ENCODE measurements around the gene ATP2A3.

- TF ChIP-seq CTCF (IDR thresholded peaks at IDR 0.05; ENCODE audit: poor library complexity), result no peak
- TF ChIP-seq EZH2 (IDR thresholded peaks at IDR 0.05; ENCODE audit: borderline replicate concordance), result no peak
Observed at GRCh38 chr17:3915581-3915994, 48.6 kb downstream of the ATP2A3 start.

Data from hepatocyte (in vitro differentiated cells).